Endometrial microvascular endothelial cells (primary cell): ENCODE data around the gene ALAD. TPM values are rescaled to one million over a fixed set of nuclear protein-coding genes. Genes with fewer than 3 reads are reported as not detected.
"Not testable (repeated sequence)": the region's sequence is repeated elsewhere in the genome, so short reads cannot be mapped to it uniquely, and the experiment has no call there.

Source experiments
- in situ Hi-C: cut with HindIII; loops from 2 replicates; pipeline ENCODE4 v1.10.0; 2017; ENCODE audit warnings: low sequenced_read_pairs, low pct_unique_long_range_greater_than_20kb; ENCODE audit errors: inconsistent ontology term
- total RNA-seq: library from RNA; depleted of rRNA; stranded (reverse); fragments of >200 nt; gene quantifications from one replicate; pipeline ENCODE4 v1.2.3, GENCODE V29; 2015; ENCODE audit errors: inconsistent ontology term

The ALAD gene
- total RNA-seq, 1 donor from 2014 or later, result 9.6 TPM

GRCh38 chr9:113403646-113404045, 2.6 kb upstream of the ALAD start:
- in situ Hi-C loops, result no loop called here

- in situ Hi-C loops, result no loop called here
Observed at GRCh38 chr9:113399646-113400200, 1.4 kb downstream of the ALAD start.

- in situ Hi-C loops, result no loop called here
Observed at GRCh38 chr9:113398796-113399195, 2.3 kb downstream of the ALAD start.

GRCh38 chr9:113397203-113397631, 3.9 kb downstream of the ALAD start:
- in situ Hi-C loops, result no loop called here

- in situ Hi-C loops, result no loop called here
Observed at GRCh38 chr9:113395000-113395861, 5.9 kb downstream of the ALAD start.

- in situ Hi-C loops, result no loop called here
Observed at GRCh38 chr9:113393281-113393680, 7.8 kb downstream of the ALAD start.

DNA sequence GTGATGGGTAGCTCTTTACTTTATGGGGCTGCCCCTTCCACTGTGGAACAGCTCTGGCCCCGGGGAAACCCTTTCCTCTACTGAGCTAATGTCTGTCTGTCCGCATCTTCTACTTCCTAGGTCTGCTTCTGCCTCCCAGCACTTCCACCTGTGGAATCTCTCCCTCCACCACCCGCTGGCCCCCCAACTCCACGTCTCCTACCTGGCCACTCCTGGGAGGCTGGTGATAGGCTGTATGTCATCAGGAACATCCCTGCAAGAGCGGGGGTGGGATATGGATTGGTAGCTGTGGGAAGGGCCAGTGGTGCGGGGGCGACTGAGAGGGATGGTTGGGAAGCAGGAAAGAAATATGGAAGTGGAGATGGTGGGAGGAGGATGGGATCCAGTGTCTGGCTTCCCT, 9.2 kb downstream of the ALAD start:
- in situ Hi-C loops, result no loop called here

- in situ Hi-C loops, result no loop called here
Observed at GRCh38 chr9:113390192-113390960, 10.7 kb downstream of the ALAD start.

GRCh38 chr9:113389451-113389850, 11.6 kb downstream of the ALAD start:
- in situ Hi-C loops, result no loop called here

GRCh38 chr9:113388833-113389232, 12.3 kb downstream of the ALAD start:
- in situ Hi-C loops, result no loop called here

DNA sequence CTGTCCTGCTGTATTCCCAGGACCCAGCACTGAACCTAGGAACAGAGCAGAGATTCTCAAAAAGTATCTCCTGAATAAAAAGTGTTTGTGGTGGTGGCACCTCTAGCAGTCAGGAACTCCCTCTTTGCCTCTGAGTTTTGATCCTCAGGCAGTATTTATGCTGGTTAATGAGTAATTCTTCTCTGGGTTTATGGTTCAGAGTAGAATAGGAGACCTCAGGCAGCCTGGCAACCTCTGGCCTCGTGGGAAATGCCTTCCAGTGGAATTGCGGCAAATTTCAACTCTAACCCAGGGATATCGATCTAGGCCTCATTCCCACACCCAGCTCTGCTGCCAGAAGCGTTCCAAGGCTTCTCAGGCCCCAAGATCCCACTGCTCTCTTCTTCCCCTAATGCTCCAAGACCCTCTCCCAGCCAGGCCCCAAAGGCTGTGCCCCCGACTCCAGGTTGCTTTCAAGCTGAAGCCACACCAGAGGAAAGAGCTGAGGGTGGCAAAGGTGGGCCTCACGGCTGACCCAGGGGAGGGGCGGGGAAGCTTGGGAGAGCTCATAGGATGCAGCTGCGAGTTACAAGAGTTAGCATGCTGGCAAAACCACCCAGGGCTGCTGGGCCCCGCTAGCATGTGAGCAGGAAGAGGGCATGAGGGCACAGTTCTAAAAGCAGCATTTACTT, 13.4 kb downstream of the ALAD start:
- in situ Hi-C loops, result no loop called here

- in situ Hi-C loops, result no loop called here
Observed at GRCh38 chr9:113386571-113387393, 14.3 kb downstream of the ALAD start.

GRCh38 chr9:113381909-113382411, 19.1 kb downstream of the ALAD start:
- in situ Hi-C loops, result no loop called here

- in situ Hi-C loops, result not testable (repeated sequence)
Observed at GRCh38 chr9:113381441-113381840, 19.6 kb downstream of the ALAD start.

- in situ Hi-C loops, result no loop called here
Observed at GRCh38 chr9:113380869-113381378, 20.2 kb downstream of the ALAD start.

GRCh38 chr9:113379829-113380210, 21.3 kb downstream of the ALAD start:
- in situ Hi-C loops, result not testable (repeated sequence)

DNA sequence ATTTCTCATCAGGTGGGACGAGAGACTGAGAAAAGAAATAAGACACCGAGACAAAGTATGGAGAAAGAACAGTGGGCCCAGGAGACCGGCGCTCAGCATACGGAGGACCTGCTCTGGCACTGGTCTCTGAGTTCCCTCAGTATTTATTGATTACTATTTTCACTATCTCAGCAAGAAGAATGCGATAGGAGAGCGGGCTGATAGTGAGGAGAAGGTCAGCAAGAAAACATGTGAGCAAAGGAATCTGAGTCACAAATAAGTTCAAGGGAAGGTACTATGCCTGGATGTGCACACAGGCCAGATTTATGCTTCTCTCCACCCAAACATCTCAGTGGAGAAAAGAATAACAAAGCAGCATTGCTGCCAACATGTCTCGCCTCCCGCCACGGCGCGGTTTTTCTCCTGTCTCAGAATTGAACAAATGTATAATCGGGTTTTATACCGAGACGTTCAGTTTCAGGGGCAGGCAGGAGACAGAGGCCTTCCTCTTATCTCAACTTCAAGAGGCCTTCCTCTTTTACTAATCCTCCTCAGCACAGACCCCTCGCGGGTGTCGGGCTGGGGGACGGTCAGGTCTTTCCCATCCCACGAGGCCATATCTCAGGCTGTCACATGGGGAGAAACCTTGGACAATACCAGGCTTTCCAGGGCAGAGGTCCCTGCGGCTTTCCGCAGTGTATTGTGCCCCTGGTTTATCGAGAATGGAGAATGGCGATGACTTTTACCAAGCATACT, 21.8 kb downstream of the ALAD start:
- in situ Hi-C loops, result not testable (repeated sequence)
